ENCODE results near the gene TINCR.

DNA sequence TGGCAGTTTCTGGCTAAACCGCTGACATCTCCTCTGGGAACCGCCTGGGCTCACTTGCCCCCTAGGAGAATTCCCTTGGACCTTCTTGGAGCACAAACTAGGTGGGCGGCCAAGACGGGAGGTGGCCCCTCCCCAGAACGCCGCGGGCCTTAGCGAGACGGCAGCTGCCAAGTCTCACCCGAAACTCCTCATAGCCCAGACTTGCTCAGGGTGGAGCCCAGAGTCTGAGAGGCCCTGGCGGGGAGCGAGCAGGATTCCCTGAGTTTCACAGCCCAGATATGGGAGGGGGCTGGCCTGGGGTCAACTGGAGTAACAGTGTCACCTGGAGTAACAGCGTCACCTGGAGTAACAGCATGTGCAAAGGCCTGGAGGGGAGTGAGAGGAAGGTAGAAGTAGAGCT is 10.1 kb downstream of the TINCR start:
- TF ChIP-seq POLR2AphosphoS5 (IDR thresholded peaks at IDR 0.05; ENCODE audit: low read depth, low read length) (no peak), TAF1 (IDR thresholded peaks at IDR 0.05; ENCODE audit: borderline replicate concordance, insufficient read depth, low read length) (no peak), SIN3A (IDR thresholded peaks at IDR 0.05; ENCODE audit: borderline replicate concordance, insufficient read depth, low read length) (no peak), FOXP2 (optimal IDR thresholded peaks at IDR 0.05; ENCODE audit: borderline replicate concordance, extremely low read depth, extremely low read length, insufficient read depth) (no peak)
- TF ChIP-seq, protein P1, sequence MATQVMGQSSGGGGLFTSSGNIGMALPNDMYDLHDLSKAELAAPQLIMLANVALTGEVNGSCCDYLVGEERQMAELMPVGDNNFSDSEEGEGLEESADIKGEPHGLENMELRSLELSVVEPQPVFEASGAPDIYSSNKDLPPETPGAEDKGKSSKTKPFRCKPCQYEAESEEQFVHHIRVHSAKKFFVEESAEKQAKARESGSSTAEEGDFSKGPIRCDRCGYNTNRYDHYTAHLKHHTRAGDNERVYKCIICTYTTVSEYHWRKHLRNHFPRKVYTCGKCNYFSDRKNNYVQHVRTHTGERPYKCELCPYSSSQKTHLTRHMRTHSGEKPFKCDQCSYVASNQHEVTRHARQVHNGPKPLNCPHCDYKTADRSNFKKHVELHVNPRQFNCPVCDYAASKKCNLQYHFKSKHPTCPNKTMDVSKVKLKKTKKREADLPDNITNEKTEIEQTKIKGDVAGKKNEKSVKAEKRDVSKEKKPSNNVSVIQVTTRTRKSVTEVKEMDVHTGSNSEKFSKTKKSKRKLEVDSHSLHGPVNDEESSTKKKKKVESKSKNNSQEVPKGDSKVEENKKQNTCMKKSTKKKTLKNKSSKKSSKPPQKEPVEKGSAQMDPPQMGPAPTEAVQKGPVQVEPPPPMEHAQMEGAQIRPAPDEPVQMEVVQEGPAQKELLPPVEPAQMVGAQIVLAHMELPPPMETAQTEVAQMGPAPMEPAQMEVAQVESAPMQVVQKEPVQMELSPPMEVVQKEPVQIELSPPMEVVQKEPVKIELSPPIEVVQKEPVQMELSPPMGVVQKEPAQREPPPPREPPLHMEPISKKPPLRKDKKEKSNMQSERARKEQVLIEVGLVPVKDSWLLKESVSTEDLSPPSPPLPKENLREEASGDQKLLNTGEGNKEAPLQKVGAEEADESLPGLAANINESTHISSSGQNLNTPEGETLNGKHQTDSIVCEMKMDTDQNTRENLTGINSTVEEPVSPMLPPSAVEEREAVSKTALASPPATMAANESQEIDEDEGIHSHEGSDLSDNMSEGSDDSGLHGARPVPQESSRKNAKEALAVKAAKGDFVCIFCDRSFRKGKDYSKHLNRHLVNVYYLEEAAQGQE (IDR thresholded peaks at IDR 0.05; ENCODE audit: insufficient read depth in 1 of 2, low read depth in 2 of 2, low read length in 2 of 2), result no peak
